DMS 273 (cell line): Measurements from ENCODE around the gene OR4D6.
"Not testable (repeated sequence)": the region's sequence is repeated elsewhere in the genome, so short reads cannot be mapped to it uniquely, and the experiment has no call there.

Experiments used
- DNase-seq: peaks from one replicate; lab custom pipeline; 2025; ENCODE audit not compliant: unreplicated experiment; lab: John Stamatoyannopoulos, UW

OR4D6 gene

GRCh38 chr11:59456661-59457060, at the start of gene OR4D6:
Gene OR4D6 (plus strand): TSS chr11:59456961. CDS start chr11:59456961, 0 bp downstream.
- no peak for DNase-seq

DNA sequence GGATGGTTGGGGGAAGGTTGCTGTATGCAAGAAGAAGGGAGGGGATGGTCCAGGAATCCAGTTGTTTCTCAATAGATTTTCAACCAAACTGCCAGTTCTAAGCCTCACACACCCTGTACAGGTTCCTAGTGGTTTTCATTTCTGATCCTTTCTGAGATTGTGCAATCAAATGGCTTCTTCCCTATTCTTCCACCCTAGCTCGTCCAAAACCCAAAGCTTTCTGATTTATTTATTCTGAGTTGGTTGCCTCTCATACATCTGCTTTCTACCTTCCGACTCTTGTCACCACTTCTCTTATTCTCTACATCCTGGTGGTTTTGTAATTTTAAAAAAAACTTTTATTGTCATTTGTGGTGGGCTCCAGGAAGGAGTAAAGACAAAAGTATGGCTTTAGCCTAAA, 43.1 kb upstream of the OR4D6 start:
- no peak for DNase-seq

DNA sequence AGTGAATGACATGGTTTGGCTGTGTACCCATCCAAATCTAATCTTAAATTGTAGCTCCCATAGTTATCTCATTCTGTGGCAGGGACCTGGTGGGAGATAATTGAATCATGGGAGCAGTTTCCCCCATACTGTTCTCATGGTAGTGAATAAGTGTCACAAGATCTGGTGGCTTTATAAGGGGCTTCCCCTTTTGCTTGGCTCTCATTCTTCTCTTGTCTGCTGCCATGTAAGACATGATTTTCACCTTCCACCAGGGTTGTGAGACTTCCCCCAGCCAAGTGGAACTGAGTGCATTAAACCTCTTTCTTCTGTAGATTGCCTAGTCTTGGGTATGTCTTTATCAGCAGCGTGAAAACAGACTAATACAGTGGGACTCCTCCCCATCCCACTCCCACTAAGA, 41.6 kb upstream of the OR4D6 start:
- no peak for DNase-seq

- DNase-seq = peak; percentile 36
These were observed 40.1 kb upstream of the OR4D6 start for GRCh38 chr11:59416613-59417012.

DNA sequence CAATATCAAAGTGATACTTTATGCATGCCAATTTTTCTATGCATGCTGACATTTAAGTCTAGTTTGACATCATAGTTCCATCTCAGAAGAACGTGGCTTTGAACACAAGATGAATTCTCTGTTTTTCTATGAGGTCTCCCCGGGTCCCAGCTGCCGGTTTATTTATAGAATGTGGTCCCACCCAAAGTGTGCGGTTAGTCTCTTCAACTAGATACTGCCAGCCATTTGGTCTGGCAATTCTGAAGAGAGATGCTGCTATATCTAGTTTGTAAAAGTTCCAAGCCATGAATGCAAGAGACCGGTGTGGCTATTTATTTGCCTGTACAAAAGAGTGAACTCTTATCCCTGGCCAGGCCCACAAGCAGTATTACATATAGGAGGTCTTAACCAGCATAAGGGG, 39.7 kb upstream of the OR4D6 start:
- DNase-seq = peak; percentile 75

- peak; percentile 89 for DNase-seq
These were observed 38.6 kb upstream of the OR4D6 start for GRCh38 chr11:59418156-59418555.

GRCh38 chr11:59423835-59424234, 32.9 kb upstream of the OR4D6 start:
- DNase-seq = no peak

- no peak for DNase-seq
These were observed 31.6 kb upstream of the OR4D6 start for GRCh38 chr11:59425131-59425530.

GRCh38 chr11:59426361-59427067, 30.2 kb upstream of the OR4D6 start, which contains the start of gene OR5A2:
Gene OR5A2 (minus strand): TSS chr11:59426413. CDS start chr11:59422953, 3,460 bp downstream.
- DNase-seq = peak; percentile 12

- no peak for DNase-seq
These were observed 29.7 kb upstream of the OR4D6 start for GRCh38 chr11:59427068-59427382.

GRCh38 chr11:59429924-59430516, 26.7 kb upstream of the OR4D6 start:
- DNase-seq = peak; percentile 77

GRCh38 chr11:59436169-59436568, 20.6 kb upstream of the OR4D6 start, which contains the start of gene OR5A1:
Gene OR5A1 (plus strand): TSS chr11:59436469. CDS start chr11:59443169, 6,700 bp downstream.
- DNase-seq = no peak

DNA sequence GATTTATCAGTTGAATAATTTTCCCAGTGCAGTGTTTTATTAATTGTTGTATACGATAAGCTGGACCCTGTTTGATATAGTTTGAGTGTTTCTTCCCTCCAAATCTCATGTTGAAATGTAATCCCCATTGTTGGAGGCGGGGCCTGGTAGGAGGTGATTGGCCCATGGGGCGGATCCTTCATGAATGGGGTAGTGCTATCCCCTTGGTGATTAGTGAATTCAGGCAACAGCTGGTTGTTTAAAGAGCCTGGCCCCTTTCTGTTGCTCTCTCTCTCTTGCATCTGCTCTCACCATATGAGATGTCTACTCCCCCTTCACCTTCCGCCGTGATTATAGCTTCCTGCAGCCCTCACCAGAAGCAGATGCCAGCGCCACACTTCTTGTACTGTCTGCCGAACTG, 19.0 kb upstream of the OR4D6 start:
- peak; percentile 54 for DNase-seq

DNA sequence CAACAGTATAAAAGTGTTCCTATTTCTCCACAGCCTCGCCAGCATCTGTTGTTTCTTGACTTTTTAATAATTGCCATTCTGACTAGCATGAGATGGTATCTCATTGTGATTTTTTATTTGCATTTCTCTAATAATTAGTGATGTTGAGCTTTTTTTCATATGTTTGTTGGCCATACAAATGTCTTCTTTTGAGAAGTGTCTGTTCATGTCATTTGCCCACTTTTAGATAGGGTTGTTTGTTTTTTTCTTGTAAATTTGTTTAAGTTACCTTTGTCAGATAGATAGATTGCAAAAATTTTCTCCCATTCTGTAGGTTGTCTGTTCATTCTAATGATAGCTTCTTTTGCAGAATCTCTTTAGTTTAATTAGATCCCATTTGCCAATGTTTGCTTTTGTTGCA, 11.1 kb upstream of the OR4D6 start:
- DNase-seq = not testable (repeated sequence)

- DNase-seq = no peak
These were observed 8.3 kb upstream of the OR4D6 start for GRCh38 chr11:59448484-59448883.

DNA sequence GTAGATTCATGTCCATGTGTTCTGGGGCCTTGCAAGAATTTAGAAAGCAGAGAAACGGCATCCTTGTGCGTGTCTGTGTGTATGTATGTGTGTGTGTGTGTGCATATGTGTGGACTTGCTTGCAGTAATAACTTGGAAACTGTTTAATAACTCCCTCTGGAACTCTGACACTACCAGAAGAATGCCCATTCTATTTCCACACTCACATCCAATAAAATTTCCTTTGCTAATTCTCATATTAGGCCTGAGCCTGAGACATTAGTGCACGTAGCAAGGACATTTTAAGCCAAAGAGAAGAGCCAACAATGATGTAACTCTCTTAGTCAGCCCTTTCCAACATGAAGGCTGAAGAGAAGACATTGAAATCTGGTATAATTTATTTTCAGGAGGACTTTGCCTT, 3.2 kb downstream of the OR4D6 start:
- DNase-seq = no peak

GRCh38 chr11:59463190-59463641, 6.5 kb downstream of the OR4D6 start:
- peak; percentile 31 for DNase-seq

DNA sequence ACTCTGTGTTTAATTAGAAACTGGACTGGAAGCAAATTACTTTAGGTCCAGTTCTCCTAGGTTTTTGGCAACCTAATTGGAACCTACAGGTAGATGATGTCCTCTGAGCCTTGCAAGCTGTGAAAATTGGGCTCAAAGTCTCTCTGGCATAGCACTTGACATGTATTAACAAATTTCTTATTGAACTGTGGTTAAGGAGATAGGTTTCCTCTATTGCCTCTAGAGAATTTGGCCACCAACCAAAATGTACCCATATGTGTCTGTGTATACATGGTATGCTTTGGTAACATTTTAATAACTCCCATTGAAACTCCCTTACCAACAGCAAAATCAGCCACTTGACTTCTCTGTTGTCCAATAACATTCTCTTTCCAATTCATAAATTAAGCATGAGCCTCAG, 16.3 kb downstream of the OR4D6 start, which contains the start of gene OR4D10:
Gene OR4D10 (plus strand): TSS at position 301 of the 400 bp plus-strand sequence. CDS start 4,115 bp downstream, outside the sequence.
- DNase-seq = no peak

GRCh38 chr11:59475176-59475575, 18.4 kb downstream of the OR4D6 start:
- no peak for DNase-seq

DNA sequence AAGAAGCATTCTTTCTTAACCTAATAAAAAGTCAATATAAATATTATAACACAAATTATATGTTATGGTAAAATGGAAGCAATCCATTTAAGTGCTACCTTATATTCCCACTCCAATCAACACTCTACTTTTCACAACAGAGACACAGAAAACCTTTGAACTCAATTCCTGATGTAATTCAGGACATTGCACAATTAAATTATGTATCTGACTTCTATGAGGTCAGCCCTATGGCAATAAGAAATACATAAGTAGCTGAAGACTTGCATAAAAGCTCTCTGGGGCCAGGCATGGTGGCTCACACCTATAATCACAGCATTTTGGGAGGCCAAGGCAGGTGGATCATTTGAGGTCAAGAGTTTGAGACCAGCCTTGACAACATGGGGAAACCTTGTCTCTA, 23.1 kb downstream of the OR4D6 start:
- DNase-seq = no peak

DNA sequence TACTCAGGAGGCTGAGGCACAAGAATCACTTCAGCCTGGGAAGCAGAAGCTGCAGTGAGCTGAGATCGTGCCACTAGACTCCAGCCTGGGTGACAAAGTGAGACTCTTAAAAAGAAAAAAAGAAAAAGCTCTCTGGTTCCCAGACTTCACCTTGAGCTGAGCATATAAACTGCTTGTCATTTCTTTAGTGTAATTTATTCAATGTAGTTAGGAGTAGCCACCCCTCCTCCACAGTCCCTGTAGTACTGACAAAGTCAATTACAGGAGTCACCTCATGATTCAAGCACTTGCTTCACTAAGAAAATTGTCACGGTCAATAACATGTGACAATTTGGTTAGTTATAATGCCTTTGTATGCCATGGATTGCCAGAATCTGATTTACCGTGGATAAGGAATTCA, 23.6 kb downstream of the OR4D6 start:
- no peak for DNase-seq

DNA sequence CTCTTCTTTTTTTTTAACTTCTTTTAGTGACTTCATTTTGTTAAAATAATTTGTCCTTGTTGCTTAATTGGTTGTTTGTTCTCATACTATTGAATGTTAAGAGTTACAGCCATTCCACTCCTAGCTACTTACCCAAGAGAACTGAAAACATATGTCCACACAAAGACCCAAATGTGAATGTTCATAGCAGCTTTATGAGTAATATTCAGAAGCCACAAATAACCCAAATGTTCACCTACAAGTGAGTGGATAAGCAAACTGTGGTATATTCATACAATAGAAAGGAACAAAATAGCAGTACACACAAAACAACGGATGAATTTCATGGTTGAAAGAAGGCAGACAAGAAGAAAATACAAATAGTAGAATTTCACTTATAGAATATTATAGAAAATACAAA, 45.2 kb downstream of the OR4D6 start:
- DNase-seq = no peak

DNA sequence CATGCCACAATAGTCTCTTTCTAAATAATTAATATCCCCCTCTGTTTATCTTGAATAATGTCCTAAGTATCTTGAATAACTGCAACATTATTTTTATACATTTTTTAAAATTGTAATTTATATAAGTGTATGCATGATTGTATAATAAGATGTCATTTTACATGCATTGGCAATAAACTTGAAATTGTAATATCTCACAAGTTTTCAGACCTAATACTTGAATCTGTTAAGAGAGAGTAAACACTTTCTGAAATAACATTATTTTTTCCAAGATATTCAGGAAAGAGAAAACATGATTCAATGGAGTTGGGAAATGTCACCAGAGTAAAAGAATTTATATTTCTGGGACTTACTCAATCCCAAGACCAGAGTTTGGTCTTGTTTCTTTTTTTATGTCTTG, 46.5 kb downstream of the OR4D6 start, which contains the start of gene OR4D11:
Gene OR4D11 (plus strand): TSS at position 301 of the 400 bp plus-strand sequence. CDS start 0 bp downstream, at position 301.
- DNase-seq = no peak
